Gastroesophageal sphincter (tissue), 4 donors: Measurements from ENCODE around the gene GLE1. TPM values are rescaled to one million over a fixed set of nuclear protein-coding genes. Genes with fewer than 3 reads are reported as not detected.

Source experiments
- ATAC-seq: fragments of 150-250 bp; one replicate; pipeline ENCODE4 v1.9.1; 2016; ENCODE audit warnings: mild to moderate bottlenecking, moderate library complexity
- H3K27ac ChIP-seq, 4 donors: fragments of 200-600 bp; sonication (generic) in 3 of 4; 1 replicate in 3 of 4; 2 replicates in 1 of 4; pipeline ENCODE4 v1.5.1; 2016 to 2019
- H3K27me3 ChIP-seq: fragments of 200-600 bp; sonication (generic); one replicate; pipeline ENCODE4 v1.5.1; 2019
- H3K36me3 ChIP-seq, 2 donors: fragments of 200-600 bp; sonication (generic); one replicate each; pipeline ENCODE4 v1.5.1; 2019; ENCODE audit warnings: control low read depth in 1 of 2
- H3K4me1 ChIP-seq, 3 donors: fragments of 200-600 bp; sonication (generic); 1 replicate in 2 of 3; 2 replicates in 1 of 3; pipeline ENCODE4 v1.5.1; 2016 to 2019; ENCODE audit warnings: control low read depth in 2 of 3
- H3K4me3 ChIP-seq, 2 donors: fragments of 200-600 bp; sonication (generic); one replicate each; pipeline ENCODE4 v1.5.1; 2019; ENCODE audit warnings: mild to moderate bottlenecking in 1 of 2, moderate library complexity in 1 of 2
- H3K9me3 ChIP-seq, 3 donors: fragments of 200-600 bp; sonication (generic); one replicate each; pipeline ENCODE4 v1.5.1; 2017 to 2019; ENCODE audit warnings: control low read depth in 2 of 3
- EP300 ChIP-seq: sonication (generic); formaldehyde crosslinking; IDR thresholded peaks from one replicate; pipeline ENCODE4 v1.6.1; 2017; ENCODE audit warnings: antibody characterized with exemption, mild to moderate bottlenecking
- POLR2A ChIP-seq, 2 donors: fragments of 450-650 bp; IDR thresholded peaks; one replicate each; pipeline ENCODE4 v1.6.1; 2017; ENCODE audit warnings: antibody characterized with exemption in 2 of 2, mild to moderate bottlenecking in 2 of 2, moderate library complexity in 1 of 2
- POLR2AphosphoS5 ChIP-seq: sonication (generic); formaldehyde crosslinking; IDR thresholded peaks from one replicate; pipeline ENCODE4 v1.6.1; 2017; ENCODE audit warnings: antibody characterized with exemption
- WGBS, 2 donors: methylation state at CpG; one replicate each; pipeline ENCODE4 v1.1.5; 2018; ENCODE audit warnings: low coverage in 1 of 2; 5-methylcytosine and 5-hydroxymethylcytosine counted together
- total RNA-seq, 4 donors: library from RNA; depleted of rRNA; stranded (reverse); fragments of >200 nt; gene quantifications; one replicate each; pipeline ENCODE4 v1.1.0, GENCODE V29; 2016
- TF ChIP-seq, protein P1 (sequence below), 4 experiments: fragments of 200-600 bp in 2 of 4; fragments of 450-650 bp in 2 of 4; sonication (generic) in 1 of 4; IDR thresholded peaks; one replicate each; pipeline ENCODE4 v1.5.1; 2017 to 2019; ENCODE audit warnings: antibody characterized with exemption in 4 of 4, mild to moderate bottlenecking in 2 of 4, moderate library complexity in 2 of 4

Gene GLE1, protein sequence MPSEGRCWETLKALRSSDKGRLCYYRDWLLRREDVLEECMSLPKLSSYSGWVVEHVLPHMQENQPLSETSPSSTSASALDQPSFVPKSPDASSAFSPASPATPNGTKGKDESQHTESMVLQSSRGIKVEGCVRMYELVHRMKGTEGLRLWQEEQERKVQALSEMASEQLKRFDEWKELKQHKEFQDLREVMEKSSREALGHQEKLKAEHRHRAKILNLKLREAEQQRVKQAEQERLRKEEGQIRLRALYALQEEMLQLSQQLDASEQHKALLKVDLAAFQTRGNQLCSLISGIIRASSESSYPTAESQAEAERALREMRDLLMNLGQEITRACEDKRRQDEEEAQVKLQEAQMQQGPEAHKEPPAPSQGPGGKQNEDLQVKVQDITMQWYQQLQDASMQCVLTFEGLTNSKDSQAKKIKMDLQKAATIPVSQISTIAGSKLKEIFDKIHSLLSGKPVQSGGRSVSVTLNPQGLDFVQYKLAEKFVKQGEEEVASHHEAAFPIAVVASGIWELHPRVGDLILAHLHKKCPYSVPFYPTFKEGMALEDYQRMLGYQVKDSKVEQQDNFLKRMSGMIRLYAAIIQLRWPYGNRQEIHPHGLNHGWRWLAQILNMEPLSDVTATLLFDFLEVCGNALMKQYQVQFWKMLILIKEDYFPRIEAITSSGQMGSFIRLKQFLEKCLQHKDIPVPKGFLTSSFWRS
- total RNA-seq, result 10 to 100 TPM; 18.7 to 32.4 (median 26.9) TPM

DNA sequence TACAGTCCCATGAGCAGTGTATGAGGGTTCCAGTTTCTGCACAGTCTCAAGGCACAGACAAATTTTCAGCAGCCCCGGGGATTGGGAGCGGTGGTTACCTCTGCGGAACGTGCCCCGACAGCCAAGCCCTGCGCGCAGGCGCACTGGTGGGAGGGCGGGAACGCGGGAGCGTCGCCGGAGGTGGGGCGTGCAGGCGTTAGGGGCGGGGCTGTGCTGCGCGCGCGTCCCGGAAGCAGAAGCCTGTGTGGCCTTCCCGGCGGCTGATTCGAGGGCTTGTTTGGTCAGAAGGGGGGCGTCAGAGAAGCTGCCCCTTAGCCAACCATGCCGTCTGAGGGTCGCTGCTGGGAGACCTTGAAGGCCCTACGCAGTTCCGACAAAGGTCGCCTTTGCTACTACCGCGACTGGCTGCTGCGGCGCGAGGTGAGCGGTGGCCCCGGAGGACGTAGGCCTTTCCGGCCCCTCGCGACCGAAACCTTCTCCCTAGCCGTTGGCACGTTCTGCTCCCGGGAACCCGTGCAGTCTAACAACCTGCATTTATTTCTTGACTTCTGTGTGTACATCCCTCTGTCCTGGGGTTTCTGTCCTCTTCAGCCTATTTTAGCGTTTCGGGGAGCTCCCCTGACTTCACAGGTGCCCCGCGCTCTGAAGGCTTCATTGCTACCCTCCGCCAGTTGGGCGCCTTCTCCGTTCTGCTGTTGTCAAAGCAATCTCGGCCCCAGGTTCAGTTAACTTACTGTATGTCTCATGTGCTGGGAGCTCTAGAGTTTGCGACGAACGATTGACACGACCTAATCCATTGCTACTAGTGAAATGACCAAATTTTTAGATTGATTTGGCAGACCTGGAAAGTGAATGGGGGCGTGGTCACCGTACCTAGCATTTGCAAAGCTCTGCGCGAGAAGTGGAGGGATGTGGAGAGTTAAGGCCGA, at the start of gene GLE1:
Gene GLE1 (plus strand): TSS at position 235 of the 929 bp plus-strand sequence. CDS start 87 bp downstream, at position 322.
- Histone ChIP-seq H3K9me3 (no peaks in the 10 kb centered on the region), H3K27me3 (no peaks in the 10 kb centered on the region), H3K36me3 (peaks cover 0 to 28% of the 10 kb centered on the region in 2 donors), H3K27ac (peak within 1 kb of the TSS; percentile 29 to 92 (median 86)), H3K4me1 (peaks cover 0 to 24% (median 16%) of the 10 kb centered on the region in 3 donors), H3K4me3 (peak within 1 kb of the TSS; percentile 49 to 91)
- TF ChIP-seq POLR2A (IDR thresholded peaks at IDR 0.05), result peak; percentile 57 to 64
- TF ChIP-seq EP300, result no peak
- peak; percentile 77 for TF ChIP-seq POLR2AphosphoS5
- TF ChIP-seq, protein P1, sequence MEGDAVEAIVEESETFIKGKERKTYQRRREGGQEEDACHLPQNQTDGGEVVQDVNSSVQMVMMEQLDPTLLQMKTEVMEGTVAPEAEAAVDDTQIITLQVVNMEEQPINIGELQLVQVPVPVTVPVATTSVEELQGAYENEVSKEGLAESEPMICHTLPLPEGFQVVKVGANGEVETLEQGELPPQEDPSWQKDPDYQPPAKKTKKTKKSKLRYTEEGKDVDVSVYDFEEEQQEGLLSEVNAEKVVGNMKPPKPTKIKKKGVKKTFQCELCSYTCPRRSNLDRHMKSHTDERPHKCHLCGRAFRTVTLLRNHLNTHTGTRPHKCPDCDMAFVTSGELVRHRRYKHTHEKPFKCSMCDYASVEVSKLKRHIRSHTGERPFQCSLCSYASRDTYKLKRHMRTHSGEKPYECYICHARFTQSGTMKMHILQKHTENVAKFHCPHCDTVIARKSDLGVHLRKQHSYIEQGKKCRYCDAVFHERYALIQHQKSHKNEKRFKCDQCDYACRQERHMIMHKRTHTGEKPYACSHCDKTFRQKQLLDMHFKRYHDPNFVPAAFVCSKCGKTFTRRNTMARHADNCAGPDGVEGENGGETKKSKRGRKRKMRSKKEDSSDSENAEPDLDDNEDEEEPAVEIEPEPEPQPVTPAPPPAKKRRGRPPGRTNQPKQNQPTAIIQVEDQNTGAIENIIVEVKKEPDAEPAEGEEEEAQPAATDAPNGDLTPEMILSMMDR (IDR thresholded peaks at IDR 0.05), result peak in 1 of 4 experiments; percentile 17
- 0% methylated on average over 20 to 30 of the region's 64 CpGs for WGBS, 2 donors
- peak; percentile 99 for ATAC-seq

DNA sequence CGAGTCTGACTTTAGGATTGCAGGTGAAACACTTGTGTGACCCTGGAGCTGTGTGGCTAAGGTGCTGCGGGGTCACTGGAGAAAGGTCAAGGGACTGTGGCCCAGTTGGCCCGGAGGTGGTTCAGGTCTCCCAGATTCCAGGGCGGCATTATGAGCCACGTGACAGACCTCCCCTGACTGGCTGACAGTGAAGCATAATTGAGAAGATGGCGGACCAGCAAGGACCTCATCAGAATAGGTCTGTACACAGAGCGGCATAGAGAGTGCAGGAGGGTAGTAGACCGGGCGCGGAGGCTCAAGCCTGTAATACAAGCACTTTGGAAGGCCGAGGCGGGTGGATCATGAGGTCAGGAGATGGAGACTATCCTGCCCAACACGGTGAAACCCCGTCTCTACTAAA, 49.5 kb upstream of the GLE1 start:
- 72 to 100% methylated on average over 2 to 9 of the region's 14 CpGs for WGBS, 2 donors
- Histone ChIP-seq H3K9me3 (no peaks in the 10 kb centered on the region), H3K4me1 (peaks cover 0 to 23% (median 5%) of the 10 kb centered on the region in 3 donors), H3K27ac (no peak overlapping the region), H3K4me3 (no peak overlapping the region), H3K27me3 (no peaks in the 10 kb centered on the region), H3K36me3 (peaks cover 0 to 10% of the 10 kb centered on the region in 2 donors)
- no peak for TF ChIP-seq POLR2A (IDR thresholded peaks at IDR 0.05)
- TF ChIP-seq EP300, result no peak
- no peak for TF ChIP-seq POLR2AphosphoS5
- TF ChIP-seq, protein P1 (IDR thresholded peaks at IDR 0.05), result no peak
- no peak for ATAC-seq

- Histone ChIP-seq H3K27ac (peak within 1 kb of the TSS; percentile 66 to 92 (median 88)), H3K9me3 (no peaks in the 10 kb centered on the region), H3K4me1 (peaks cover 0 to 23% (median 5%) of the 10 kb centered on the region in 3 donors), H3K27me3 (no peaks in the 10 kb centered on the region), H3K36me3 (peaks cover 0 to 20% of the 10 kb centered on the region in 2 donors), H3K4me3 (peak within 1 kb of the TSS; percentile 56 to 74)
- TF ChIP-seq POLR2AphosphoS5 (peak; percentile 74), POLR2A (IDR thresholded peaks at IDR 0.05) (peak; percentile 49 to 69), EP300 (no peak)
- TF ChIP-seq, protein P1 (IDR thresholded peaks at IDR 0.05), result peak in 1 of 4 experiments; percentile 5
- WGBS, 2 donors, result 0% methylated on average over 2 to 4 of the region's 82 CpGs
- peak; percentile 97 for ATAC-seq
Observed at GRCh38 chr9:128455849-128456612, 48.5 kb upstream of the GLE1 start, which contains the start of gene ODF2. TSS of gene ODF2 (plus strand) at chr9:128456006. CDS start at chr9:128456092, 86 bp downstream.

DNA sequence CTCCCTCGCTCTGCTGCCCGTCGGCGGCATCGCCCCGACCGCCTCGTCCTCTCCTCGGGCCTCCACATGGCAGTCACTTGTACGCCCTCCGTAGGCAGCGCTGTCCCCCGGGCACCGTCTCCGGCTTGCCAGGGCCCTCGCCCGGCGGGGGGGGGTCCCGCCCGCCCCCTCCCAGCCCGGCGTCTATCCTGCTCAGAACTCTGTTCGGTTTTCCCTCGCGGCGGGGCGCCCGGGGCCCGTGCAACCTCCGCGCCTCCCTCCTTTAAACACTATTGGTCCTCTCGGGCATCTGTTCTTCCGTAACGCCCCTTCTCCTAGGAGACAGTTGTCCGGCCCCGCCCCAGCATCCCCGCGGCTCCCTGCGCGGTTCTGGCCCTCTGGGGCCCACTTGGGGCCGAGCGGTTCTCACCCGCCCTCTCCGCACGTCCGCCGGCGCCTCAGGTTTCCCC, 47.9 kb upstream of the GLE1 start:
- Histone ChIP-seq H3K36me3 (peaks cover 0 to 26% of the 10 kb centered on the region in 2 donors), H3K4me3 (peak overlapping the region; percentile 56 to 74), H3K27me3 (no peaks in the 10 kb centered on the region), H3K9me3 (no peaks in the 10 kb centered on the region), H3K27ac (peak overlapping the region; percentile 66 to 92 (median 88)), H3K4me1 (peaks cover 0 to 23% (median 5%) of the 10 kb centered on the region in 3 donors)
- peak; percentile 69 for ATAC-seq
- TF ChIP-seq POLR2A (IDR thresholded peaks at IDR 0.05) (no peak), EP300 (no peak), POLR2AphosphoS5 (no peak)
- TF ChIP-seq, protein P1 (IDR thresholded peaks at IDR 0.05), result no peak
- WGBS, 2 donors, result 0 to 2% methylated on average over 15 to 20 of the region's 48 CpGs
